ENCODE results near the gene CDYL2.

CDYL2 gene

GRCh38 chr16:80610481-80611156 is 193.8 kb downstream of the CDYL2 start:
- TF ChIP-seq TAF1 (IDR thresholded peaks at IDR 0.05; ENCODE audit: borderline replicate concordance, insufficient read depth, low read length) (no peak), POLR2AphosphoS5 (IDR thresholded peaks at IDR 0.05; ENCODE audit: low read depth, low read length) (no peak), SIN3A (IDR thresholded peaks at IDR 0.05; ENCODE audit: borderline replicate concordance, insufficient read depth, low read length) (no peak), FOXP2 (optimal IDR thresholded peaks at IDR 0.05; ENCODE audit: borderline replicate concordance, extremely low read depth, extremely low read length, insufficient read depth) (no peak), REST (IDR thresholded peaks at IDR 0.05; ENCODE audit: insufficient read depth in 1 of 2, low read depth in 2 of 2, low read length in 2 of 2) (no peak)

DNA sequence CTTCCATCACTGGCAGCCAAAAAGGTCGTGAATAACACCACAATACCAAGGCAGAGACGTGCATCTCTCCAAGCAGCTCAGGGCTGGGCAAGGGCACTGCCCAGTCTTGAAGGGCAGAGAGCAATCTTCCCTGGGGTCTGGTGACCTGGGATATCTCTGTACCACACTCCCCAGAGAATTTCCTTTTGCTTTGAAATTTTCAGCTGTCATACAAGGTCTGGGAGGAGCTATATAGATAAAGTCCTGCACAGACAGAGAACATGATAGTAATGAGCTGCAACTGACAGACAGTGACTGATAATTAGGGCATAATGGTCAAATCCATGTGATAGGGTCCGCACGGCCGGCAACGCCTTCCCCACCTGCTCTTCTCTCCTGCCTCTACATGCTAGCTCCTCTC is 195.5 kb downstream of the CDYL2 start:
- TF ChIP-seq FOXP2 (optimal IDR thresholded peaks at IDR 0.05; ENCODE audit: borderline replicate concordance, extremely low read depth, extremely low read length, insufficient read depth) (no peak), TAF1 (IDR thresholded peaks at IDR 0.05; ENCODE audit: borderline replicate concordance, insufficient read depth, low read length) (no peak), POLR2AphosphoS5 (IDR thresholded peaks at IDR 0.05; ENCODE audit: low read depth, low read length) (no peak), SIN3A (IDR thresholded peaks at IDR 0.05; ENCODE audit: borderline replicate concordance, insufficient read depth, low read length) (no peak), REST (IDR thresholded peaks at IDR 0.05; ENCODE audit: insufficient read depth in 1 of 2, low read depth in 2 of 2, low read length in 2 of 2) (no peak)

DNA sequence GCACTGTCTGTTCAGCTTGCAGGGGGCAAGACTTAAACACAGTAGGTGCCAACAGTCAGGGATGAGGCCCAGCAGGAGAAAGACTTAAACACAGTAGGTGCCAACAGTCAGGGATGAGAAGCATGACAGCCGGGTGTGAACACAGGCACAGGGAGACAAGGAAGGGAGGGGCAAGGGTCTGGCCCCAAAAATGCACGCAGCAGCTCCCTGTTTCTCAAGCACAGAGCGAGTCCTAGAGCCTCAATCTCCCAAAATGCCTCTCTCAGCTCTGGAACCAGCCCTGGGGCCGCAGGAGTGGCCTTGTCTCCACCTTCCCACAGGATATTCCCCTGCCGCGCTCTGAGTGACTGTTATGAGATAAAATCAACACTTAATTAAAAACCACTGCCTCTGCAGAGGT is 197.2 kb downstream of the CDYL2 start:
- no peak for TF ChIP-seq FOXP2 (optimal IDR thresholded peaks at IDR 0.05; ENCODE audit: borderline replicate concordance, extremely low read depth, extremely low read length, insufficient read depth)
- TF ChIP-seq TAF1 (IDR thresholded peaks at IDR 0.05; ENCODE audit: borderline replicate concordance, insufficient read depth, low read length) = no peak
- no peak for TF ChIP-seq REST (IDR thresholded peaks at IDR 0.05; ENCODE audit: insufficient read depth in 1 of 2, low read depth in 2 of 2, low read length in 2 of 2)
- no peak for TF ChIP-seq SIN3A (IDR thresholded peaks at IDR 0.05; ENCODE audit: borderline replicate concordance, insufficient read depth, low read length)
- TF ChIP-seq POLR2AphosphoS5 (IDR thresholded peaks at IDR 0.05; ENCODE audit: low read depth, low read length) = no peak

DNA sequence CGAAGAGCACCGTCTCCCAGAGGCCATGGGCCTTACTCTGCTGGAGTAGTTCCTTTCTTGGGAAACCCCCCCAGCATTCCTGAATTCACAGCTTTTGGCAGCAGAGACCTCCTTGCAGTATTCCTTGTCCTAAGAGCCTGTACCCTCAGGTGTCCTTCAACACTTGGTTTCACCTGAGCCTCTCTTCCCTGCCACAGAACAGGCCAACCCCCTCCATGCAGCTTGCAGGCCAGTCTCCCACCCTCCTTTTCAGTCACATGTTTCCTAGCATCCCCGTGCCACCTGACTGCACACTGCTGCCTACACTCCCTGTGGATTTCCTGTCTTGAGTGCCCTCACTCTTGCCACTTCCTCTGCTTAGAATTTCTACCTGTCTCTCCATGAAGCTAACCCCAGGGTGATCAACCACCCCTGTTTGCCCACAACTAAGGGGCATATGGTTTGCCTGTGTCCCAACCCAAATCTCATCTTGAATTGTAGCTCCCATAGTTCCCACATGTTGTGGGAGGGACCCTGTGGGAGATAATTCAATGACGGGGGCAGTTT is 198.1 kb downstream of the CDYL2 start:
- TF ChIP-seq FOXP2 (optimal IDR thresholded peaks at IDR 0.05; ENCODE audit: borderline replicate concordance, extremely low read depth, extremely low read length, insufficient read depth) (no peak), TAF1 (IDR thresholded peaks at IDR 0.05; ENCODE audit: borderline replicate concordance, insufficient read depth, low read length) (no peak), POLR2AphosphoS5 (IDR thresholded peaks at IDR 0.05; ENCODE audit: low read depth, low read length) (no peak), SIN3A (IDR thresholded peaks at IDR 0.05; ENCODE audit: borderline replicate concordance, insufficient read depth, low read length) (no peak), REST (IDR thresholded peaks at IDR 0.05; ENCODE audit: insufficient read depth in 1 of 2, low read depth in 2 of 2, low read length in 2 of 2) (no peak)
